Endodermal cell (in vitro differentiated cells): Measurements from ENCODE around the gene NDUFV1. TPM values are rescaled to one million over a fixed set of nuclear protein-coding genes. Genes with fewer than 3 reads are reported as not detected.

Experiments used
- DNase-seq: peaks from one replicate; pipeline ENCODE4 v3.0.0-alpha.2; 2017
- H3K27ac ChIP-seq: 2 replicates; pipeline ENCODE4 v1.5.1; 2013; ENCODE audit warnings: mild to moderate bottlenecking, low read depth, low read length, moderate library complexity
- H3K27me3 ChIP-seq: 2 replicates; pipeline ENCODE4 v1.6.1; 2013; ENCODE audit warnings: mild to moderate bottlenecking, low read length, moderate library complexity; ENCODE audit not compliant: insufficient read depth, control insufficient read depth, poor library complexity, severe bottlenecking
- H3K36me3 ChIP-seq: 2 replicates; pipeline ENCODE4 v1.7.0; 2013; ENCODE audit warnings: mild to moderate bottlenecking, low read length, moderate library complexity; ENCODE audit not compliant: control insufficient read depth, insufficient read depth
- H3K4me1 ChIP-seq: one replicate; pipeline ENCODE4 v1.7.0; 2013; ENCODE audit warnings: low read length; ENCODE audit not compliant: control insufficient read depth, insufficient read depth
- H3K4me3 ChIP-seq: 2 replicates; pipeline ENCODE4 v1.5.1; 2013; ENCODE audit warnings: mild to moderate bottlenecking, low read length, moderate library complexity
- H3K9ac ChIP-seq: 2 replicates; pipeline ENCODE4 v1.6.1; 2013; ENCODE audit warnings: mild to moderate bottlenecking, low read length, moderate library complexity; ENCODE audit not compliant: poor library complexity, severe bottlenecking; ENCODE audit errors: extremely low read depth
- H3K9me3 ChIP-seq: 2 replicates; pipeline ENCODE4 v1.6.1; 2013; ENCODE audit warnings: mild to moderate bottlenecking, low read length, moderate library complexity; ENCODE audit not compliant: control insufficient read depth
- H3K27ac Mint-ChIP-seq: 2 replicates; pipeline ENCODE4 v1.8.0; 2020; ENCODE audit warnings: mixed read lengths
- H3K27me3 Mint-ChIP-seq: 2 replicates; pipeline ENCODE4 v1.8.0; 2021; ENCODE audit warnings: mild to moderate bottlenecking, mixed read lengths; ENCODE audit not compliant: insufficient read depth
- H3K36me3 Mint-ChIP-seq: 2 replicates; pipeline ENCODE4 v1.8.0; 2020; ENCODE audit warnings: low read depth, mixed read lengths
- H3K4me1 Mint-ChIP-seq: 2 replicates; pipeline ENCODE4 v1.8.0; 2020; ENCODE audit warnings: mixed read lengths
- H3K4me3 Mint-ChIP-seq: 2 replicates; pipeline ENCODE4 v1.8.0; 2020; ENCODE audit warnings: mild to moderate bottlenecking, moderate library complexity, mixed read lengths
- H3K9me3 Mint-ChIP-seq: 2 replicates; pipeline ENCODE4 v1.8.0; 2020; ENCODE audit warnings: mild to moderate bottlenecking, mixed read lengths
- WGBS, 2 experiments: methylation state at CpG; one replicate each; pipeline versions ENCODE4 v1.1.5 to v1.1.7; 2013; ENCODE audit warnings: missing lambda C conversion rate in 2 of 2, mixed read lengths in 1 of 2; ENCODE audit not compliant: insufficient coverage in 1 of 2, insufficient read length in 1 of 2; 5-methylcytosine and 5-hydroxymethylcytosine counted together
- total RNA-seq, 2 donors: library from RNA; stranded (reverse); fragmentation: NEBNext Ultra II Directional in 1 of 2; extraction: Animal tissue kit (Norgen Biotek cat#: 25700) in 1 of 2; gene quantifications; 2 replicates in 1 of 2; 3 replicates in 1 of 2; pipeline ENCODE4 v1.2.1, GENCODE V29; 2021
- TF ChIP-seq, protein P1 (sequence below): fragments of 200-600 bp; sonication (generic); conservative IDR thresholded peaks from 2 replicates; pipeline ENCODE4 v1.5.0; 2021; ENCODE audit warnings: antibody characterized with exemption, mild to moderate bottlenecking

The NDUFV1 gene
- total RNA-seq, 2 donors from 2014 or later: 135 to 160 TPM

DNA sequence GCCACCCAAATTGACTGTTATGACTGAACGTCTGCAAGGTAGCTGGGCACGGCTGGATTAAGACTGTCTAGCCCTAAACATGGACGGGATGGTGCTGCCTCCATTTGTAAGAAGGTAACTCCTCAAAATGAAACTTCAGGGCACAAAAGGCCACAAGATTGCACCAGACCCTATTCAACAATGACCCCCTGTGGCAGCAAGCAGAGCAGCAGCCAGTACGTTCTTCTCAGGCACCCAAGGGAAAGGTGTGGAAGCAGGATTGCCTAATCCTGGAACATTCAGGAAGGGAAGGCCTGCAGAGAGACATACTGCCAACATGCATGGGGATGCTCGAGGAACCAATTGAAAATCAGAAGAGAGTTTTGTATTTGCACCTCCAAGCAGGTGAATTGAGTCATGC, 37.3 kb downstream of the NDUFV1 start:
- no peaks in the 10 kb centered on the region for H3K36me3 Mint-ChIP-seq
- peaks cover 27% of the 10 kb centered on the region for H3K27me3 Mint-ChIP-seq
- H3K27ac Mint-ChIP-seq: no peak overlapping the region
- TF ChIP-seq, protein P1, sequence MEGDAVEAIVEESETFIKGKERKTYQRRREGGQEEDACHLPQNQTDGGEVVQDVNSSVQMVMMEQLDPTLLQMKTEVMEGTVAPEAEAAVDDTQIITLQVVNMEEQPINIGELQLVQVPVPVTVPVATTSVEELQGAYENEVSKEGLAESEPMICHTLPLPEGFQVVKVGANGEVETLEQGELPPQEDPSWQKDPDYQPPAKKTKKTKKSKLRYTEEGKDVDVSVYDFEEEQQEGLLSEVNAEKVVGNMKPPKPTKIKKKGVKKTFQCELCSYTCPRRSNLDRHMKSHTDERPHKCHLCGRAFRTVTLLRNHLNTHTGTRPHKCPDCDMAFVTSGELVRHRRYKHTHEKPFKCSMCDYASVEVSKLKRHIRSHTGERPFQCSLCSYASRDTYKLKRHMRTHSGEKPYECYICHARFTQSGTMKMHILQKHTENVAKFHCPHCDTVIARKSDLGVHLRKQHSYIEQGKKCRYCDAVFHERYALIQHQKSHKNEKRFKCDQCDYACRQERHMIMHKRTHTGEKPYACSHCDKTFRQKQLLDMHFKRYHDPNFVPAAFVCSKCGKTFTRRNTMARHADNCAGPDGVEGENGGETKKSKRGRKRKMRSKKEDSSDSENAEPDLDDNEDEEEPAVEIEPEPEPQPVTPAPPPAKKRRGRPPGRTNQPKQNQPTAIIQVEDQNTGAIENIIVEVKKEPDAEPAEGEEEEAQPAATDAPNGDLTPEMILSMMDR: peak; percentile 72
- peaks cover 5% of the 10 kb centered on the region for H3K27me3 ChIP-seq
- no peak overlapping the region for H3K9ac ChIP-seq
- no peaks in the 10 kb centered on the region for H3K4me1 Mint-ChIP-seq
- no peaks in the 10 kb centered on the region for H3K36me3 ChIP-seq
- no peak overlapping the region for H3K27ac ChIP-seq
- no peaks in the 10 kb centered on the region for H3K9me3 ChIP-seq
- no peak overlapping the region for H3K4me3 ChIP-seq
- H3K4me3 Mint-ChIP-seq: no peak overlapping the region
- DNase-seq: peak; percentile 69
- H3K4me1 ChIP-seq: no peaks in the 10 kb centered on the region
- WGBS, 2 experiments: 80 to 87% methylated on average over 5 of the region's 5 CpGs
- H3K9me3 Mint-ChIP-seq: peaks cover 3% of the 10 kb centered on the region

DNA sequence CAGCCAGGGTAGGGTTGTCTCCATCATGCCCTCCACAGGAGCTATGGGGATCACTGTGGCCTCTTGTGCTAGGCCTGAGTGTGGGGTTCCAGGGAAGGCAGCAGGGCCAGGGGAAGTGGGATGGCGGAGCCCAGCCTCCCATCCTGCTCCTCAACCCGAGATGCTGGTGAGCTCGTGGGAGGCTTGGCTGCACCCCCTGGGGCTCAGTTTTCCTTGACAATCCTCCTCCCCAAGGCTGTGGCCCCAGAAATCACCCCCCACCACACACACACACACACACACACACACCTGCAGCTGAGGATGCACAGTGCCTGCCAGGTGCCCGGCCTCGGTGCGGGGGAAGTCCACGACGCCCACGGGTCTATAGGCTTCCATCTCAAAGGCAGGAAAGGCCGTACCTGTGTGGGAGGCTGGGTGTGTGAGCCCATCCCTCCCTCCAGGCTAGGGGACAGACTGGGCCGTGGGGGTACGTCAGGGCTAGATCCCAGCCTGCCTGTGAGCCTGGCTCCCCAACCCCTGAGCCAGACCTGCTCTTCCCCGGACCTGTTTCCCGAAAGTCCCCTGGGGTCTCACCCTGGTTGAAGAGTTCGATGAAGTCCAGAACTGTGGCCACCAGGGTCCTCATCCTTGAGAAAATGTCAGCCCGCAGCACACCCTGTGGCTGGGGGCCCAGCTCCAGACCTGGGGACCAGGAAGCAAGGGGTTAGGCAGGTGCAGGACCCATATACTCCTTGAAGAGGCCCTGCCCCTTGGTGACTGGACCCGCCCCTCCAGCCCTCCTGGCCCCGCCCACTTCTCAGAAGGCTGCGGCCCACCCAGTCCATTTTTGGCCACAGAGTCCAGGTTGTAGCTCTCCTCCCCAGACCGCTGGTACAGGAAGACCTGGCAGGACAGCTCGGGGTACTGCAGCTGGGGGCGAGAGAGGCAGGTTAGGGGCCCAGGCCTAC, 38.0 kb downstream of the NDUFV1 start:
- Mint-ChIP-seq H3K36me3 (no peaks in the 10 kb centered on the region), H3K9me3 (peaks cover 3% of the 10 kb centered on the region), H3K4me3 (no peak overlapping the region), H3K27me3 (peaks cover 27% of the 10 kb centered on the region), H3K4me1 (no peaks in the 10 kb centered on the region), H3K27ac (no peak overlapping the region)
- H3K27ac ChIP-seq: no peak overlapping the region
- H3K4me1 ChIP-seq: no peaks in the 10 kb centered on the region
- H3K9me3 ChIP-seq: no peaks in the 10 kb centered on the region
- peak; percentile 60 for DNase-seq
- no peak overlapping the region for H3K4me3 ChIP-seq
- no peak overlapping the region for H3K9ac ChIP-seq
- no peaks in the 10 kb centered on the region for H3K36me3 ChIP-seq
- TF ChIP-seq, protein P1: no peak
- 93 to 100% methylated on average over 9 to 22 of the region's 22 CpGs for WGBS, 2 experiments
- peaks cover 5% of the 10 kb centered on the region for H3K27me3 ChIP-seq

DNA sequence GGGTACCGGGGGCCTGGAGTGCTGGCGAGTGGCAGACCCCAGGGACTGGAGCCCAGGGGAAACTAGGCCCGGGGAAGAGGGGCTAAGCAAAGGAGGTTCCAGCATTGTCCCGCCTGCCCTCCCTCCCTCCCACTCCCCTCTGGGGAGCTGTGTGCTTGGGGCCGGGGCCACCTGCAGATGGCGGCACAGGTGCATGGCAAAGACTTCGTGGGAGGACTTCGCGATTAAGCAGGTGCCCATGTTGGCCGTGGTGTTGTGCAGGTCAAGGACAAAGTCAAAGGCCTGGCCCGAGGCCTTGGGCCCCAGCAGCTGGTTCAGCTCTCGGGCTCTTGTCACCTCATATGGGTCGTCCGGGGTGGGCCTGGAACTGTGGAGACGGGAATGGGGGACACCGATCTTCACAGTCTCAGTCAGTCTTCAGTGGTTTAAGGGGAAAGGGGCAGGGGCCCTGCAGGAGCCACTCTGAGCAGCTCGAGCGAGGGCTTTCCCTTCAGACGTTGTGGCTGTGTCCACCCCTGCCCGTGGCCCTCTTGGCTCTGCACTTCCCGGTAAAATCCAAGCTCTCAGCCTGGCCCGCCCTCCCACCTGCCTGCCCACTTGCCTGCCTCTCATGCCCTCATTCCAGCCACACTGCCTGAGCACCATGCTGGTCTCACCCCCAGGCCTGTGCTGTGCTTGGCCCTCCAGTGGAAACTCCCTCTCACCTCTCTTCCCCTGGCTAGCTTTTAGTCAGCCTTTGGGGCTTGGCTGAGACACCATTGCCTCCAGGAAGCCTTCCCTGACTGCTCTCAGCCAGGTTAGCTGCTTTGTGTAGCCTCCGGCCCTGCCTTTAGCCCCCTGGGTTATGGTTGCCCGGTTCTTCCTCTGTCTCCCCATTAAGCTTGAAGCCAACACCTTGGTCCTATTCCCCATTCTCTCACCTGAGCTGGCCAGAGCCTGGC, 39.1 kb downstream of the NDUFV1 start:
- Histone ChIP-seq H3K27ac (no peak overlapping the region), H3K36me3 (no peaks in the 10 kb centered on the region), H3K9ac (no peak overlapping the region), H3K4me3 (no peak overlapping the region), H3K9me3 (no peaks in the 10 kb centered on the region), H3K27me3 (no peaks in the 10 kb centered on the region), H3K4me1 (no peaks in the 10 kb centered on the region)
- peak; percentile 81 for DNase-seq
- Mint-ChIP-seq H3K4me3 (no peak overlapping the region), H3K9me3 (peaks cover 3% of the 10 kb centered on the region), H3K27me3 (peaks cover 20% of the 10 kb centered on the region), H3K36me3 (no peaks in the 10 kb centered on the region), H3K4me1 (peaks cover 6% of the 10 kb centered on the region), H3K27ac (no peak overlapping the region)
- WGBS, 2 experiments: 87 to 95% methylated on average over 8 to 24 of the region's 24 CpGs
- TF ChIP-seq, protein P1: peak; percentile 63
